SU-DHL-6 (cell line): ENCODE results near the gene ASB2.

Experiments used
- CTCF ChIP-seq: fragments of 200-600 bp; sonication (generic); IDR thresholded peaks from one replicate; pipeline ENCODE4 v1.5.1; 2017; ENCODE audit warnings: antibody characterized with exemption, mild to moderate bottlenecking, low read length, moderate library complexity; ENCODE audit not compliant: insufficient read depth, poor library complexity, severe bottlenecking
- EZH2phosphoT487 ChIP-seq: fragments of 200-600 bp; sonication (generic), shearing (Covaris generic); conservative IDR thresholded peaks from 2 replicates; pipeline ENCODE4 v1.6.1; 2018; ENCODE audit warnings: mild to moderate bottlenecking, antibody characterized with exemption, low read length, moderate library complexity, mixed read lengths

GRCh38 chr14:93996130-93996695 lies 19.8 kb upstream of the ASB2 start:
- TF ChIP-seq CTCF (no peak), EZH2phosphoT487 (no peak)
